ENCODE data around the gene GRID1. TPM values are rescaled to one million over a fixed set of nuclear protein-coding genes. Genes with fewer than 3 reads are reported as not detected.
"Not testable (repeated sequence)": the region's sequence is repeated elsewhere in the genome, so short reads cannot be mapped to it uniquely, and the experiment has no call there.

The GRID1 gene
- total and polyA plus RNA-seq, 8 donors = 0.31 to 8.5 (median 1.0) TPM; not detected in 1

GRCh38 chr10:85724215-85724614 is 642.4 kb downstream of the GRID1 start:
- Histone ChIP-seq H3K36me3 (no peaks in the 10 kb centered on the region), H3K27ac (no peak overlapping the region), H3K4me1 (no peaks in the 10 kb centered on the region), H3K27me3 (no peaks in the 10 kb centered on the region), H3K4me3 (no peak overlapping the region), H3K9me3 (no peaks in the 10 kb centered on the region)
- intact Hi-C loops (cut with DNase I; ENCODE audit: low total_unique reads) = no loop called here
- WGBS, 5 donors = 70 to 88% (median 80%) methylated on average over 6 of the region's 6 CpGs
- TF ChIP-seq POLR2AphosphoS5 (IDR thresholded peaks at IDR 0.05) (no peak), POLR2A (IDR thresholded peaks at IDR 0.05) (no peak), CTCF (IDR thresholded peaks at IDR 0.05) (no peak), EP300 (IDR thresholded peaks at IDR 0.05) (no peak)
- no peak for DNase-seq

- intact Hi-C loops (cut with DNase I; ENCODE audit: low total_unique reads) = no loop called here
- no peaks in the 10 kb centered on the region for H3K4me1 ChIP-seq
- no peak for TF ChIP-seq EP300 (IDR thresholded peaks at IDR 0.05)
- no peak for TF ChIP-seq POLR2A (IDR thresholded peaks at IDR 0.05)
- no peak for TF ChIP-seq POLR2AphosphoS5 (IDR thresholded peaks at IDR 0.05)
- no peak for TF ChIP-seq CTCF (IDR thresholded peaks at IDR 0.05)
- no peaks in the 10 kb centered on the region for H3K27me3 ChIP-seq
- no peak overlapping the region for H3K4me3 ChIP-seq
- DNase-seq = no peak
- no peaks in the 10 kb centered on the region for H3K36me3 ChIP-seq
- H3K27ac ChIP-seq = no peak overlapping the region
- 70 to 80% (median 74%) methylated on average over 5 of the region's 5 CpGs for WGBS, 5 donors
- peaks cover 0 to 6% (median 0%) of the 10 kb centered on the region in 4 donors for H3K9me3 ChIP-seq
Observed at GRCh38 chr10:85720931-85721590, 645.5 kb downstream of the GRID1 start.

- intact Hi-C loops (cut with DNase I; ENCODE audit: low total_unique reads) = no loop called here
- Histone ChIP-seq H3K36me3 (no peaks in the 10 kb centered on the region), H3K27me3 (no peaks in the 10 kb centered on the region), H3K4me3 (no peak overlapping the region), H3K4me1 (no peaks in the 10 kb centered on the region), H3K27ac (no peak overlapping the region), H3K9me3 (peaks cover 0 to 6% (median 0%) of the 10 kb centered on the region in 4 donors)
- WGBS, 5 donors = 62 to 76% (median 67%) methylated on average over 3 of the region's 3 CpGs
- TF ChIP-seq EP300 (IDR thresholded peaks at IDR 0.05) (no peak), POLR2A (IDR thresholded peaks at IDR 0.05) (no peak)
- DNase-seq = no peak
Observed at GRCh38 chr10:85719408-85719807, 647.2 kb downstream of the GRID1 start.

- intact Hi-C loops (cut with DNase I; ENCODE audit: low total_unique reads) = no loop called here
- no peak for TF ChIP-seq CTCF (IDR thresholded peaks at IDR 0.05)
- TF ChIP-seq POLR2A (IDR thresholded peaks at IDR 0.05) = no peak
- TF ChIP-seq POLR2AphosphoS5 (IDR thresholded peaks at IDR 0.05) = no peak
- no peak for TF ChIP-seq EP300 (IDR thresholded peaks at IDR 0.05)
- H3K9me3 ChIP-seq = peaks cover 0 to 13% (median 0%) of the 10 kb centered on the region in 4 donors
- no peak for DNase-seq
- no peaks in the 10 kb centered on the region for H3K27me3 ChIP-seq
- H3K36me3 ChIP-seq = no peaks in the 10 kb centered on the region
- H3K4me3 ChIP-seq = no peak overlapping the region
- H3K4me1 ChIP-seq = no peaks in the 10 kb centered on the region
- WGBS, 5 donors = 76 to 83% (median 78%) methylated on average over 4 of the region's 4 CpGs
- H3K27ac ChIP-seq = no peak overlapping the region
Observed at GRCh38 chr10:85713885-85714284, 652.7 kb downstream of the GRID1 start.

- TF ChIP-seq EP300 (IDR thresholded peaks at IDR 0.05) (no peak), POLR2AphosphoS5 (IDR thresholded peaks at IDR 0.05) (no peak), CTCF (IDR thresholded peaks at IDR 0.05) (no peak), POLR2A (IDR thresholded peaks at IDR 0.05) (no peak)
- H3K27ac ChIP-seq = no peak overlapping the region
- intact Hi-C loops (cut with DNase I; ENCODE audit: low total_unique reads) = no loop called here
- H3K36me3 ChIP-seq = no peaks in the 10 kb centered on the region
- DNase-seq = no peak
- H3K27me3 ChIP-seq = no peaks in the 10 kb centered on the region
- H3K9me3 ChIP-seq = no peaks in the 10 kb centered on the region
- no peaks in the 10 kb centered on the region for H3K4me1 ChIP-seq
- H3K4me3 ChIP-seq = no peak overlapping the region
- 53 to 76% (median 71%) methylated on average over 2 of the region's 2 CpGs for WGBS, 5 donors
Observed at GRCh38 chr10:85702768-85703167, 663.8 kb downstream of the GRID1 start.

- H3K27ac ChIP-seq; H3K36me3 ChIP-seq; intact Hi-C loops (cut with DNase I; ENCODE audit: low total_unique reads); DNase-seq; H3K4me3 ChIP-seq; H3K9me3 ChIP-seq; H3K27me3 ChIP-seq; H3K4me1 ChIP-seq: not testable (repeated sequence)
- 74 to 83% (median 77%) methylated on average over 4 of the region's 4 CpGs for WGBS, 5 donors
Observed at GRCh38 chr10:85699066-85699465, 667.5 kb downstream of the GRID1 start.
